ENCODE results near the gene PIN1.

PIN1 gene

GRCh38 chr19:9857920-9858746, 23.0 kb downstream of the PIN1 start:
- no peak for TF ChIP-seq CTCF (IDR thresholded peaks at IDR 0.05; ENCODE audit: control insufficient read depth, insufficient read depth, low read depth, low read length, missing control alignments)
- no peak for DNase-seq (ENCODE audit: low read depth)
- no peak overlapping the region for H3K4me3 ChIP-seq (ENCODE audit: control insufficient read depth, low read depth, low read length)

GRCh38 chr19:9858766-9859165, 23.6 kb downstream of the PIN1 start:
- DNase-seq (ENCODE audit: low read depth): no peak
- TF ChIP-seq CTCF (IDR thresholded peaks at IDR 0.05; ENCODE audit: control insufficient read depth, insufficient read depth, low read depth, low read length, missing control alignments): no peak
- H3K4me3 ChIP-seq (ENCODE audit: control insufficient read depth, low read depth, low read length): no peak overlapping the region

- TF ChIP-seq CTCF (IDR thresholded peaks at IDR 0.05; ENCODE audit: control insufficient read depth, insufficient read depth, low read depth, low read length, missing control alignments): no peak
- DNase-seq (ENCODE audit: low read depth): no peak
- no peak overlapping the region for H3K4me3 ChIP-seq (ENCODE audit: control insufficient read depth, low read depth, low read length)
Measured at GRCh38 chr19:9860407-9860806, 25.3 kb downstream of the PIN1 start.

GRCh38 chr19:9861503-9861902, 26.4 kb downstream of the PIN1 start:
- TF ChIP-seq CTCF (IDR thresholded peaks at IDR 0.05; ENCODE audit: control insufficient read depth, insufficient read depth, low read depth, low read length, missing control alignments): no peak
- no peak for DNase-seq (ENCODE audit: low read depth)
- no peak overlapping the region for H3K4me3 ChIP-seq (ENCODE audit: control insufficient read depth, low read depth, low read length)

GRCh38 chr19:9862938-9863337, 27.8 kb downstream of the PIN1 start:
- H3K4me3 ChIP-seq (ENCODE audit: control insufficient read depth, low read depth, low read length): no peak overlapping the region
- no peak for TF ChIP-seq CTCF (IDR thresholded peaks at IDR 0.05; ENCODE audit: control insufficient read depth, insufficient read depth, low read depth, low read length, missing control alignments)
- DNase-seq (ENCODE audit: low read depth): no peak

GRCh38 chr19:9863759-9864158, 28.6 kb downstream of the PIN1 start:
- TF ChIP-seq CTCF (IDR thresholded peaks at IDR 0.05; ENCODE audit: control insufficient read depth, insufficient read depth, low read depth, low read length, missing control alignments): no peak
- no peak overlapping the region for H3K4me3 ChIP-seq (ENCODE audit: control insufficient read depth, low read depth, low read length)
- no peak for DNase-seq (ENCODE audit: low read depth)
